Activated gamma-delta T cell treated with Interleukin-2 at 50 U/mL for 16 hours (primary cell): ENCODE measurements around the gene DMTF1.
"Not testable (repeated sequence)": the region's sequence is repeated elsewhere in the genome, so short reads cannot be mapped to it uniquely, and the experiment has no call there.

Experiments used
- DNase-seq: peaks from one replicate; pipeline ENCODE4 v3.0.0-alpha.2; 2020

Gene DMTF1

GRCh38 chr7:87226495-87226894 lies 74.2 kb downstream of the DMTF1 start:
- DNase-seq, result no peak

DNA sequence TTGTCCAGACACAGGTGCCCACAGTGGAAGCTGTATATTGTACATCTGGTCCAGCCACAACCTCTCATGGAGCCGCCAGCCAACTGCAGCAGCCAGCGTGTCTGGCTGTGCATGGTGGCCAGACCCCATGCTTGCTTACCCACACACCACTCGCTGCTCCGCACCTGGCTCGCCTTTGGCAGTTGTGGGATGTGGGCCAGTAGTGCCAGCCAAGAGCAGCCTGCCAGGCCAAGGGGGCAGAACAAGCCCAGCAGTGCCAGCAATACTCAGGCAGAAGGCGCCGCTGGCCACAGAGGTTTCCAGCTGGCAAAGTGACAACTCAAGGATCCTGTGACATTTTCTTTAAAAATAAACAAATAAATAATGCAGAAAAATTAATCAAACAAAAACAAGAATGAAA lies 79.0 kb downstream of the DMTF1 start:
- DNase-seq, result no peak

DNA sequence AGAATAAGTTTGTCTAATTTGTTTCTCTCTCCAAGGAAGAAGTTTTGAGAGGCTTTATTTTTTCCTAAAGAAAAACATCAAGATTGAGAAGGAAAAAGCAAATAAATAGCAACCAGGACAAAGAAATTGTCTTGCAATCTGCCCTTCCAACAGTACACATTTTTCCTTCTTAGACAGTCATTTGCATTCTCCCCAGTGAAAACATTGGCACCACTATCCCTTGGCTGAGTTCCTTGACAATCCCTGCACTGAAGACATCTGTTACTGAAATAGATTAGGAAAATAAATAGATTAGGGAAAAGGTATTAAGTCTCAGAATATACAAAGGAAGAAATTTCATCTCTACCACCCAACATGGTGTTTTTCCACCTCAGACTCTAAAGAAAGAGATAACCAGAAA lies 79.5 kb downstream of the DMTF1 start:
- no peak for DNase-seq

DNA sequence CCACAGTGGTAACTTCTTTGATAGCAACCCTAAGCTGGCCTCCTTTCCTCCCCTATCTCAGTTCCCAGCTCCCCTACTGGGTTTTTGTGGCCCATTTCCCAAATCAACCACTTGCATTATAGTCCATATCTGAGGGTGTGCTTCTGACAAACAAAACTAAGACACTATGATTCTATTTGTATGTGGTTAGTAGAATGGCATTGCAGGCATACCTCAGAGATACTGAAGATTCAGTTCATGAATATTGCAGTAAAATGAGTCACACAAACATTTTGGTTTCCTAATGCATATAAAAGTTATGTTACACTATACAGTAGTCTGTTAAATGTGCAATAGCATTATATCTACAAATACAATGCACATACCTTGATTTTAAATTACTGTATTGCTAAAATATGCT lies 82.7 kb downstream of the DMTF1 start:
- no peak for DNase-seq

DNA sequence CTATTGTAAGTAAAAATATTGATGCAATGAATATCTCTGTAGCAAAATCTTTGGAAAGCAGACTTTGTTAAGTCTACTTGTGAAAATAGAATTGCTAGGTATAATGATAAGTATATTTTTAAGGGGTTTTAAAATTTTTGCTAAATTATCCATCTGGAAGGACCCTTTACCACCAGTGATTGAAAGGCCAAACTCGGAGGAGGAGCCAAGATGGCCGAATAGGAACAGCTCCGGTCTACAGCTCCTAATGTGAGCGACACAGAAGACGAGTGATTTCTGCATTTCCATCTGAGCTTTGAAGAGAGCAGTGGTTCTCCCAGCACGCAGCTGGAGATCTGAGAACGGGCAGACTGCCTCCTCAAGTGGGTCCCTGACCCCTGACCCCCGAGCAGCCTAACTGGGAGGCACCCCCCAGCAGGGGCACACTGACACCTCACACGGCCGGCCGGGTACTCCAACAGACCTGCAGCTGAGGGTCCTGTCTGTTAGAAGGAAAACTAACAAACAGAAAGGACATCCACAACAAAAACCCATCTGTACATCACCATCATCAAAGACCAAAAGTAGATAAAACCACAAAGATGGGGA lies 86.3 kb downstream of the DMTF1 start:
- not testable (repeated sequence) for DNase-seq

- DNase-seq, result not testable (repeated sequence)
These were observed 93.4 kb downstream of the DMTF1 start for GRCh38 chr7:87245671-87246070.
